Rectal smooth muscle tissue (tissue), 1 donor: ENCODE data around the gene PAK5.

ENCODE experiments used
- H3K27ac ChIP-seq: one replicate; pipeline ENCODE4 v1.7.0; 2013; ENCODE audit warnings: low read depth, low read length, inconsistent platforms
- H3K27me3 ChIP-seq: one replicate; pipeline ENCODE4 v1.7.0; 2013; ENCODE audit warnings: low read length; ENCODE audit not compliant: control insufficient read depth, insufficient read depth
- H3K36me3 ChIP-seq: one replicate; pipeline ENCODE4 v1.7.0; 2013; ENCODE audit warnings: low read length; ENCODE audit not compliant: control insufficient read depth, insufficient read depth
- H3K4me1 ChIP-seq: one replicate; pipeline ENCODE4 v1.7.0; 2013; ENCODE audit warnings: low read length; ENCODE audit not compliant: control insufficient read depth, insufficient read depth
- H3K4me3 ChIP-seq: one replicate; pipeline ENCODE4 v1.7.0; 2013; ENCODE audit warnings: low read length
- H3K9ac ChIP-seq: one replicate; pipeline ENCODE4 v1.7.0; 2013; ENCODE audit warnings: low read length

PAK5 gene

GRCh38 chr20:9831032-9831431 lies 7.8 kb downstream of the PAK5 start:
- H3K27me3 ChIP-seq = no peaks in the 10 kb centered on the region
- H3K27ac ChIP-seq = no peak overlapping the region
- no peak overlapping the region for H3K4me3 ChIP-seq
- H3K4me1 ChIP-seq = no peaks in the 10 kb centered on the region
- no peaks in the 10 kb centered on the region for H3K36me3 ChIP-seq
- H3K9ac ChIP-seq = no peak overlapping the region

- H3K9ac ChIP-seq = no peak overlapping the region
- no peaks in the 10 kb centered on the region for H3K4me1 ChIP-seq
- H3K36me3 ChIP-seq = no peaks in the 10 kb centered on the region
- no peak overlapping the region for H3K27ac ChIP-seq
- H3K4me3 ChIP-seq = no peak overlapping the region
- H3K27me3 ChIP-seq = no peaks in the 10 kb centered on the region
Measured at GRCh38 chr20:9829835-9830234, 9.0 kb downstream of the PAK5 start.

- Histone ChIP-seq H3K27me3 (no peaks in the 10 kb centered on the region), H3K36me3 (no peaks in the 10 kb centered on the region), H3K4me3 (no peak overlapping the region), H3K4me1 (no peaks in the 10 kb centered on the region), H3K9ac (no peak overlapping the region), H3K27ac (no peak overlapping the region)
Measured at GRCh38 chr20:9817654-9818053, 21.2 kb downstream of the PAK5 start.

GRCh38 chr20:9815632-9816031 lies 23.2 kb downstream of the PAK5 start:
- H3K36me3 ChIP-seq = no peaks in the 10 kb centered on the region
- H3K9ac ChIP-seq = no peak overlapping the region
- H3K4me1 ChIP-seq = no peaks in the 10 kb centered on the region
- H3K4me3 ChIP-seq = no peak overlapping the region
- H3K27ac ChIP-seq = no peak overlapping the region
- no peaks in the 10 kb centered on the region for H3K27me3 ChIP-seq

- no peaks in the 10 kb centered on the region for H3K4me1 ChIP-seq
- no peak overlapping the region for H3K9ac ChIP-seq
- H3K36me3 ChIP-seq = no peaks in the 10 kb centered on the region
- no peak overlapping the region for H3K4me3 ChIP-seq
- H3K27me3 ChIP-seq = no peaks in the 10 kb centered on the region
- H3K27ac ChIP-seq = no peak overlapping the region
Measured at GRCh38 chr20:9810738-9811137, 28.1 kb downstream of the PAK5 start.

GRCh38 chr20:9809271-9809670 lies 29.6 kb downstream of the PAK5 start:
- Histone ChIP-seq H3K4me1 (no peaks in the 10 kb centered on the region), H3K9ac (no peak overlapping the region), H3K27me3 (no peaks in the 10 kb centered on the region), H3K27ac (no peak overlapping the region), H3K36me3 (no peaks in the 10 kb centered on the region), H3K4me3 (no peak overlapping the region)

GRCh38 chr20:9808166-9808565 lies 30.7 kb downstream of the PAK5 start:
- Histone ChIP-seq H3K4me3 (no peak overlapping the region), H3K36me3 (no peaks in the 10 kb centered on the region), H3K4me1 (no peaks in the 10 kb centered on the region), H3K27me3 (no peaks in the 10 kb centered on the region), H3K27ac (no peak overlapping the region), H3K9ac (no peak overlapping the region)

- Histone ChIP-seq H3K36me3 (no peaks in the 10 kb centered on the region), H3K4me3 (no peak overlapping the region), H3K27ac (no peak overlapping the region), H3K27me3 (no peaks in the 10 kb centered on the region), H3K9ac (no peak overlapping the region), H3K4me1 (no peaks in the 10 kb centered on the region)
Measured at GRCh38 chr20:9807136-9807535, 31.7 kb downstream of the PAK5 start.

GRCh38 chr20:9800421-9800820 lies 38.5 kb downstream of the PAK5 start:
- Histone ChIP-seq H3K4me3 (no peak overlapping the region), H3K9ac (no peak overlapping the region), H3K27me3 (no peaks in the 10 kb centered on the region), H3K4me1 (no peaks in the 10 kb centered on the region), H3K36me3 (no peaks in the 10 kb centered on the region), H3K27ac (no peak overlapping the region)

GRCh38 chr20:9794831-9795230 lies 44.0 kb downstream of the PAK5 start:
- Histone ChIP-seq H3K27me3 (no peaks in the 10 kb centered on the region), H3K36me3 (no peaks in the 10 kb centered on the region), H3K4me3 (no peak overlapping the region), H3K27ac (no peak overlapping the region), H3K9ac (no peak overlapping the region), H3K4me1 (no peaks in the 10 kb centered on the region)

- Histone ChIP-seq H3K36me3 (no peaks in the 10 kb centered on the region), H3K27me3 (no peaks in the 10 kb centered on the region), H3K4me1 (no peaks in the 10 kb centered on the region), H3K9ac (no peak overlapping the region), H3K4me3 (no peak overlapping the region), H3K27ac (no peak overlapping the region)
Measured at GRCh38 chr20:9792674-9793073, 46.2 kb downstream of the PAK5 start.

- Histone ChIP-seq H3K36me3 (no peaks in the 10 kb centered on the region), H3K4me1 (no peaks in the 10 kb centered on the region), H3K9ac (no peak overlapping the region), H3K27me3 (no peaks in the 10 kb centered on the region), H3K4me3 (no peak overlapping the region), H3K27ac (no peak overlapping the region)
Measured at GRCh38 chr20:9789131-9789530, 49.7 kb downstream of the PAK5 start.

GRCh38 chr20:9775176-9775575 lies 63.7 kb downstream of the PAK5 start:
- H3K36me3 ChIP-seq = no peaks in the 10 kb centered on the region
- H3K4me3 ChIP-seq = no peak overlapping the region
- no peaks in the 10 kb centered on the region for H3K4me1 ChIP-seq

More at GRCh38 chr20:9775176-9775575, 63.7 kb downstream of the PAK5 start:
- Histone ChIP-seq H3K27me3 (no peaks in the 10 kb centered on the region), H3K27ac (no peak overlapping the region), H3K9ac (no peak overlapping the region)
